GM18507 (cell line): Measurements from ENCODE around the gene SLC17A5.

Experiments used
- DNase-seq: peaks from one replicate; pipeline ENCODE4 v3.0.0; 2011; ENCODE audit warnings: low read depth; ENCODE audit not compliant: insufficient read length; ENCODE audit errors: extremely low spot score
- FAIRE-seq: peaks from 2 replicates; lab custom pipeline; 2011; peaks lifted over from hg19 to GRCh38; lab: Jason Lieb, UNC

Gene SLC17A5

GRCh38 chr6:73667798-73668197, 14.0 kb upstream of the SLC17A5 start:
- FAIRE-seq, result no peak
- DNase-seq, result no peak

GRCh38 chr6:73666393-73666792, 12.6 kb upstream of the SLC17A5 start:
- DNase-seq (no peak), FAIRE-seq (no peak)

GRCh38 chr6:73665686-73666319, 12.0 kb upstream of the SLC17A5 start:
- DNase-seq, result no peak
- no peak for FAIRE-seq

- no peak for FAIRE-seq
- no peak for DNase-seq
Observed at GRCh38 chr6:73664701-73665100, 10.9 kb upstream of the SLC17A5 start.

GRCh38 chr6:73657201-73657600, 3.4 kb upstream of the SLC17A5 start:
- no peak for FAIRE-seq
- no peak for DNase-seq

GRCh38 chr6:73656531-73657145, 2.8 kb upstream of the SLC17A5 start:
- DNase-seq (no peak), FAIRE-seq (no peak)

GRCh38 chr6:73655341-73655917, 1.6 kb upstream of the SLC17A5 start:
- DNase-seq, result no peak
- no peak for FAIRE-seq

- DNase-seq (peak; percentile 42), FAIRE-seq (peak; percentile 76)
Observed at GRCh38 chr6:73652637-73653570, 888 bp downstream of the SLC17A5 start.

GRCh38 chr6:73649783-73650182, 4.0 kb downstream of the SLC17A5 start:
- FAIRE-seq (no peak), DNase-seq (no peak)

GRCh38 chr6:73648166-73648565, 5.6 kb downstream of the SLC17A5 start:
- no peak for FAIRE-seq

GRCh38 chr6:73644941-73645591, 8.7 kb downstream of the SLC17A5 start:
- DNase-seq, result no peak
- FAIRE-seq, result no peak

More at GRCh38 chr6:73648166-73648565, 5.6 kb downstream of the SLC17A5 start:
- DNase-seq, result no peak

GRCh38 chr6:73644030-73644429, 9.8 kb downstream of the SLC17A5 start:
- no peak for DNase-seq
- FAIRE-seq, result no peak

GRCh38 chr6:73642530-73642929, 11.3 kb downstream of the SLC17A5 start:
- DNase-seq (no peak), FAIRE-seq (peak; percentile 31)

- DNase-seq, result no peak
- no peak for FAIRE-seq
Observed at GRCh38 chr6:73640179-73640750, 13.5 kb downstream of the SLC17A5 start.

GRCh38 chr6:73639040-73639439, 14.8 kb downstream of the SLC17A5 start:
- no peak for DNase-seq
- no peak for FAIRE-seq

- FAIRE-seq (no peak), DNase-seq (no peak)
Observed at GRCh38 chr6:73637404-73637803, 16.4 kb downstream of the SLC17A5 start.

GRCh38 chr6:73636048-73636447, 17.7 kb downstream of the SLC17A5 start:
- FAIRE-seq, result no peak

GRCh38 chr6:73632346-73632745, 21.4 kb downstream of the SLC17A5 start:
- no peak for FAIRE-seq
- no peak for DNase-seq

More at GRCh38 chr6:73636048-73636447, 17.7 kb downstream of the SLC17A5 start:
- no peak for DNase-seq

- FAIRE-seq (no peak), DNase-seq (no peak)
Observed at GRCh38 chr6:73631849-73632248, 21.9 kb downstream of the SLC17A5 start.
